PC-9 (cell line): ENCODE results near the gene BLM.

Experiments
- EZH2 ChIP-seq: fragments of 200-600 bp; sonication (generic); IDR thresholded peaks from 2 replicates; pipeline ENCODE4 v1.8.0; 2017; ENCODE audit warnings: antibody characterized with exemption, low read depth
- TF ChIP-seq, protein P1 (sequence below): fragments of 200-600 bp; sonication (generic); conservative IDR thresholded peaks from 2 replicates; pipeline ENCODE4 v1.6.1; 2017; ENCODE audit warnings: mixed run types, antibody characterized with exemption, mild to moderate bottlenecking, moderate library complexity

- TF ChIP-seq, protein P1, sequence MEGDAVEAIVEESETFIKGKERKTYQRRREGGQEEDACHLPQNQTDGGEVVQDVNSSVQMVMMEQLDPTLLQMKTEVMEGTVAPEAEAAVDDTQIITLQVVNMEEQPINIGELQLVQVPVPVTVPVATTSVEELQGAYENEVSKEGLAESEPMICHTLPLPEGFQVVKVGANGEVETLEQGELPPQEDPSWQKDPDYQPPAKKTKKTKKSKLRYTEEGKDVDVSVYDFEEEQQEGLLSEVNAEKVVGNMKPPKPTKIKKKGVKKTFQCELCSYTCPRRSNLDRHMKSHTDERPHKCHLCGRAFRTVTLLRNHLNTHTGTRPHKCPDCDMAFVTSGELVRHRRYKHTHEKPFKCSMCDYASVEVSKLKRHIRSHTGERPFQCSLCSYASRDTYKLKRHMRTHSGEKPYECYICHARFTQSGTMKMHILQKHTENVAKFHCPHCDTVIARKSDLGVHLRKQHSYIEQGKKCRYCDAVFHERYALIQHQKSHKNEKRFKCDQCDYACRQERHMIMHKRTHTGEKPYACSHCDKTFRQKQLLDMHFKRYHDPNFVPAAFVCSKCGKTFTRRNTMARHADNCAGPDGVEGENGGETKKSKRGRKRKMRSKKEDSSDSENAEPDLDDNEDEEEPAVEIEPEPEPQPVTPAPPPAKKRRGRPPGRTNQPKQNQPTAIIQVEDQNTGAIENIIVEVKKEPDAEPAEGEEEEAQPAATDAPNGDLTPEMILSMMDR, result no peak
- no peak for TF ChIP-seq EZH2
Observed at GRCh38 chr15:90857883-90858443, 140.8 kb downstream of the BLM start.
